SK-N-SH treated with all-trans-retinoic acid at 6 μM for 48 hours (cell line): ENCODE results near the gene DNAH8.
"Not testable (repeated sequence)": the region's sequence is repeated elsewhere in the genome, so short reads cannot be mapped to it uniquely, and the experiment has no call there.

ENCODE experiments used
- ATAC-seq: fragments of 200-7000 bp; cut with Tn5 transposase; 3 replicates; pipeline ENCODE4 v1.9.1; 2020; ENCODE audit warnings: mild to moderate bottlenecking, moderate library complexity
- ARNTL ChIP-seq: fragments of 450-650 bp; formaldehyde crosslinking; IDR thresholded peaks from 2 replicates; pipeline ENCODE4 v1.5.0; 2020; ENCODE audit warnings: low read depth, mild to moderate bottlenecking, moderate library complexity, borderline replicate concordance
- BACH2 ChIP-seq: fragments of 250-450 bp; sonication (Bioruptor Pico); IDR thresholded peaks from 2 replicates; pipeline ENCODE4 v1.9.0; 2021; ENCODE audit warnings: mild to moderate bottlenecking, borderline replicate concordance
- CSDC2 ChIP-seq: fragments of 250-450 bp; sonication (Bioruptor Pico); IDR thresholded peaks from 2 replicates; pipeline ENCODE4 v1.5.0; 2020; ENCODE audit warnings: mild to moderate bottlenecking, moderate library complexity
- GLIS3 ChIP-seq: fragments of 250-450 bp; sonication (Bioruptor Pico); IDR thresholded peaks from 2 replicates; pipeline ENCODE4 v1.5.0; 2020; ENCODE audit warnings: mild to moderate bottlenecking, moderate library complexity
- ISL1 ChIP-seq: fragments of 250-450 bp; sonication (Bioruptor Pico); IDR thresholded peaks from 2 replicates; pipeline ENCODE4 v2.1.2; 2022; ENCODE audit warnings: mild to moderate bottlenecking, moderate library complexity
- PPARA ChIP-seq: fragments of 250-450 bp; sonication (Bioruptor Pico); IDR thresholded peaks from 2 replicates; pipeline ENCODE4 v1.5.0; 2020; ENCODE audit warnings: mild to moderate bottlenecking, borderline replicate concordance
- RARB ChIP-seq: fragments of 250-450 bp; sonication (Bioruptor Pico); IDR thresholded peaks from 2 replicates; pipeline ENCODE4 v1.8.0; 2021; ENCODE audit warnings: mild to moderate bottlenecking, moderate library complexity
- TCF4 ChIP-seq: fragments of 250-450 bp; sonication (Bioruptor Pico); IDR thresholded peaks from 2 replicates; pipeline ENCODE4 v1.8.0; 2021; ENCODE audit warnings: mild to moderate bottlenecking, moderate library complexity, borderline replicate concordance
- TSHZ2 ChIP-seq: fragments of 250-450 bp; sonication (Bioruptor Pico); IDR thresholded peaks from 2 replicates; pipeline ENCODE4 v1.5.0; 2020; ENCODE audit warnings: mild to moderate bottlenecking, moderate library complexity
- ZC3H10 ChIP-seq: fragments of 250-450 bp; sonication (Bioruptor Pico); IDR thresholded peaks from 2 replicates; pipeline ENCODE4 v1.5.1; 2021; ENCODE audit warnings: mild to moderate bottlenecking, moderate library complexity
- ZNF70 ChIP-seq: fragments of 450-650 bp; formaldehyde crosslinking; IDR thresholded peaks from 2 replicates; pipeline ENCODE4 v1.5.0; 2020; ENCODE audit warnings: mild to moderate bottlenecking, moderate library complexity
- TF ChIP-seq, protein P1 (sequence below): fragments of 250-450 bp; sonication (Bioruptor Pico); IDR thresholded peaks from 2 replicates; pipeline ENCODE4 v1.8.0; 2020; ENCODE audit warnings: mild to moderate bottlenecking, moderate library complexity, borderline replicate concordance
- TF ChIP-seq, protein P2 (sequence below): fragments of 250-450 bp; sonication (Bioruptor Pico); IDR thresholded peaks from 2 replicates; pipeline ENCODE4 v1.5.1; 2021; ENCODE audit warnings: mild to moderate bottlenecking, moderate library complexity
- TF ChIP-seq, protein P3 (sequence below): fragments of 250-450 bp; sonication (Bioruptor Pico); IDR thresholded peaks from 2 replicates; pipeline ENCODE4 v1.8.0; 2021; ENCODE audit warnings: low read depth, mild to moderate bottlenecking, moderate library complexity, borderline replicate concordance
- TF ChIP-seq, protein P4 (sequence below): fragments of 250-450 bp; sonication (Bioruptor Pico); IDR thresholded peaks from 2 replicates; pipeline ENCODE4 v1.5.1; 2020; ENCODE audit warnings: low read depth, mild to moderate bottlenecking, moderate library complexity

DNAH8 gene

DNA sequence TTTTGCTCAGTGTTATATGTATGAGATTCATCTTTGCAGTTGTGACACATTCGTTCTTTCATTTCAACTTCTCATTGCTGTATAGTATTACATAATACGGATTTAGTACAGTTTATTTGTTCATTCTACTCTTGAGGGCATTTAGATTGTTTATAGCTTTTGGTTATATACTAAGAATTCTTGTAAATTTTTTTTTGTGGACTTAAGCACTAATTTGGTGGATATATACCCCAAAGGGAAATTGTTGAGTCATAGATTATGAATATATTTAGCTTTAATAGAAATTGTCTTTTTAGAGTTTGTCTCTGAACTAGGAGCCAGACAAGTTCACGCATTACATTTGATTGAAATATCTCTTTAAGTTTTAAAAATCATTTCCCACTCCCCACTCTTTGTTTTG is 79.6 kb downstream of the DNAH8 start:
- TF ChIP-seq GLIS3 (no peak), PPARA (CRISPR knock-in tag) (no peak), ISL1 (CRISPR knock-in tag) (no peak)
- TF ChIP-seq, all 23 proteins: peak for 0
- no peak for ATAC-seq

- TF ChIP-seq TSHZ2 (CRISPR knock-in tag) (no peak), ZC3H10 (CRISPR knock-in tag) (no peak), GLIS3 (no peak), ARNTL (no peak), TCF4 (CRISPR knock-in tag) (no peak), RARB (CRISPR knock-in tag) (no peak)
- TF ChIP-seq, protein P1, sequence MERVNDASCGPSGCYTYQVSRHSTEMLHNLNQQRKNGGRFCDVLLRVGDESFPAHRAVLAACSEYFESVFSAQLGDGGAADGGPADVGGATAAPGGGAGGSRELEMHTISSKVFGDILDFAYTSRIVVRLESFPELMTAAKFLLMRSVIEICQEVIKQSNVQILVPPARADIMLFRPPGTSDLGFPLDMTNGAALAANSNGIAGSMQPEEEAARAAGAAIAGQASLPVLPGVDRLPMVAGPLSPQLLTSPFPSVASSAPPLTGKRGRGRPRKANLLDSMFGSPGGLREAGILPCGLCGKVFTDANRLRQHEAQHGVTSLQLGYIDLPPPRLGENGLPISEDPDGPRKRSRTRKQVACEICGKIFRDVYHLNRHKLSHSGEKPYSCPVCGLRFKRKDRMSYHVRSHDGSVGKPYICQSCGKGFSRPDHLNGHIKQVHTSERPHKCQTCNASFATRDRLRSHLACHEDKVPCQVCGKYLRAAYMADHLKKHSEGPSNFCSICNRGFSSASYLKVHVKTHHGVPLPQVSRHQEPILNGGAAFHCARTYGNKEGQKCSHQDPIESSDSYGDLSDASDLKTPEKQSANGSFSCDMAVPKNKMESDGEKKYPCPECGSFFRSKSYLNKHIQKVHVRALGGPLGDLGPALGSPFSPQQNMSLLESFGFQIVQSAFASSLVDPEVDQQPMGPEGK (CRISPR knock-in tag), result no peak
- no peak for ATAC-seq
Measured at GRCh38 chr6:38796006-38796405, 80.9 kb downstream of the DNAH8 start.

GRCh38 chr6:38796437-38796836 is 81.3 kb downstream of the DNAH8 start:
- ATAC-seq, result not testable (repeated sequence)

GRCh38 chr6:38796850-38797249 is 81.7 kb downstream of the DNAH8 start:
- TF ChIP-seq, protein P1 (CRISPR knock-in tag), result no peak
- TF ChIP-seq, protein P2, sequence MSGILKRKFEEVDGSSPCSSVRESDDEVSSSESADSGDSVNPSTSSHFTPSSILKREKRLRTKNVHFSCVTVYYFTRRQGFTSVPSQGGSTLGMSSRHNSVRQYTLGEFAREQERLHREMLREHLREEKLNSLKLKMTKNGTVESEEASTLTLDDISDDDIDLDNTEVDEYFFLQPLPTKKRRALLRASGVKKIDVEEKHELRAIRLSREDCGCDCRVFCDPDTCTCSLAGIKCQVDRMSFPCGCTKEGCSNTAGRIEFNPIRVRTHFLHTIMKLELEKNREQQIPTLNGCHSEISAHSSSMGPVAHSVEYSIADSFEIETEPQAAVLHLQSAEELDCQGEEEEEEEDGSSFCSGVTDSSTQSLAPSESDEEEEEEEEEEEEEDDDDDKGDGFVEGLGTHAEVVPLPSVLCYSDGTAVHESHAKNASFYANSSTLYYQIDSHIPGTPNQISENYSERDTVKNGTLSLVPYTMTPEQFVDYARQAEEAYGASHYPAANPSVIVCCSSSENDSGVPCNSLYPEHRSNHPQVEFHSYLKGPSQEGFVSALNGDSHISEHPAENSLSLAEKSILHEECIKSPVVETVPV (CRISPR knock-in tag), result no peak
- TF ChIP-seq ZC3H10 (CRISPR knock-in tag) (no peak), CSDC2 (CRISPR knock-in tag) (no peak), PPARA (CRISPR knock-in tag) (no peak), BACH2 (no peak), GLIS3 (no peak), ISL1 (CRISPR knock-in tag) (no peak), RARB (CRISPR knock-in tag) (no peak), TSHZ2 (CRISPR knock-in tag) (no peak), ZNF70 (CRISPR knock-in tag) (no peak)
- TF ChIP-seq, protein P3, sequence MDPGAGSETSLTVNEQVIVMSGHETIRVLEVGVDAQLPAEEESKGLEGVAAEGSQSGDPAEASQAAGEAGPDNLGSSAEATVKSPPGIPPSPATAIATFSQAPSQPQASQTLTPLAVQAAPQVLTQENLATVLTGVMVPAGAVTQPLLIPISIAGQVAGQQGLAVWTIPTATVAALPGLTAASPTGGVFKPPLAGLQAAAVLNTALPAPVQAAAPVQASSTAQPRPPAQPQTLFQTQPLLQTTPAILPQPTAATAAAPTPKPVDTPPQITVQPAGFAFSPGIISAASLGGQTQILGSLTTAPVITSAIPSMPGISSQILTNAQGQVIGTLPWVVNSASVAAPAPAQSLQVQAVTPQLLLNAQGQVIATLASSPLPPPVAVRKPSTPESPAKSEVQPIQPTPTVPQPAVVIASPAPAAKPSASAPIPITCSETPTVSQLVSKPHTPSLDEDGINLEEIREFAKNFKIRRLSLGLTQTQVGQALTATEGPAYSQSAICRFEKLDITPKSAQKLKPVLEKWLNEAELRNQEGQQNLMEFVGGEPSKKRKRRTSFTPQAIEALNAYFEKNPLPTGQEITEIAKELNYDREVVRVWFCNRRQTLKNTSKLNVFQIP (CRISPR knock-in tag), result no peak
- TF ChIP-seq, protein P4, sequence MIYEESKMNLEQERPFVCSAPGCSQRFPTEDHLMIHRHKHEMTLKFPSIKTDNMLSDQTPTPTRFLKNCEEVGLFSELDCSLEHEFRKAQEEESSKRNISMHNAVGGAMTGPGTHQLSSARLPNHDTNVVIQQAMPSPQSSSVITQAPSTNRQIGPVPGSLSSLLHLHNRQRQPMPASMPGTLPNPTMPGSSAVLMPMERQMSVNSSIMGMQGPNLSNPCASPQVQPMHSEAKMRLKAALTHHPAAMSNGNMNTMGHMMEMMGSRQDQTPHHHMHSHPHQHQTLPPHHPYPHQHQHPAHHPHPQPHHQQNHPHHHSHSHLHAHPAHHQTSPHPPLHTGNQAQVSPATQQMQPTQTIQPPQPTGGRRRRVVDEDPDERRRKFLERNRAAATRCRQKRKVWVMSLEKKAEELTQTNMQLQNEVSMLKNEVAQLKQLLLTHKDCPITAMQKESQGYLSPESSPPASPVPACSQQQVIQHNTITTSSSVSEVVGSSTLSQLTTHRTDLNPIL (CRISPR knock-in tag), result no peak
- ATAC-seq, result no peak
